Measurements from ENCODE around the gene PURB.
"Not testable (repeated sequence)": the region's sequence is repeated elsewhere in the genome, so short reads cannot be mapped to it uniquely, and the experiment has no call there.

The PURB gene

GRCh38 chr7:44885394-44886317 is at the start of gene PURB:
TSS of gene PURB (minus strand) at chr7:44885530. CDS start at chr7:44885348, 182 bp downstream.
- Histone ChIP-seq H3K9ac (ENCODE audit: insufficient read length) (peak within 1 kb of the TSS; percentile 100), H3K27ac (peak within 1 kb of the TSS; percentile 99), H3K9me3 (ENCODE audit: low read depth, low read length) (no peaks in the 10 kb centered on the region), H3K4me3 (peak within 1 kb of the TSS; percentile 100), H3K36me3 (ENCODE audit: insufficient read depth, low read length) (peaks cover 36% of the 10 kb centered on the region)
- DNase-seq (ENCODE audit: low read depth, low spot score), result peak; percentile 22
- TF ChIP-seq EZH2 (IDR thresholded peaks at IDR 0.05) (no peak), FOXP2 (optimal IDR thresholded peaks at IDR 0.05; ENCODE audit: control extremely low read depth, extremely low read length, insufficient read depth) (peak; percentile 37), POLR2AphosphoS5 (IDR thresholded peaks at IDR 0.05; ENCODE audit: borderline replicate concordance, low read depth, low read length) (peak; percentile 85)

GRCh38 chr7:44935016-44935415 is 49.7 kb upstream of the PURB start:
- DNase-seq (ENCODE audit: low read depth, low spot score), result no peak
- H3K27ac ChIP-seq, result no peak overlapping the region
- TF ChIP-seq POLR2AphosphoS5 (IDR thresholded peaks at IDR 0.05; ENCODE audit: borderline replicate concordance, low read depth, low read length) (no peak), EZH2 (IDR thresholded peaks at IDR 0.05) (no peak), FOXP2 (optimal IDR thresholded peaks at IDR 0.05; ENCODE audit: control extremely low read depth, extremely low read length, insufficient read depth) (no peak)
- no peak overlapping the region for H3K9ac ChIP-seq (ENCODE audit: insufficient read length)
- H3K36me3 ChIP-seq (ENCODE audit: insufficient read depth, low read length), result no peaks in the 10 kb centered on the region
- no peak overlapping the region for H3K4me3 ChIP-seq
- no peaks in the 10 kb centered on the region for H3K9me3 ChIP-seq (ENCODE audit: low read depth, low read length)

GRCh38 chr7:44934510-44934909 is 49.2 kb upstream of the PURB start:
- not testable (repeated sequence) for DNase-seq (ENCODE audit: low read depth, low spot score); H3K9me3 ChIP-seq (ENCODE audit: low read depth, low read length); H3K36me3 ChIP-seq (ENCODE audit: insufficient read depth, low read length); H3K27ac ChIP-seq; H3K4me3 ChIP-seq; H3K9ac ChIP-seq (ENCODE audit: insufficient read length)

GRCh38 chr7:44930921-44931320 is 45.6 kb upstream of the PURB start:
- Histone ChIP-seq H3K36me3 (ENCODE audit: insufficient read depth, low read length) (no peaks in the 10 kb centered on the region), H3K4me3 (no peak overlapping the region), H3K9ac (ENCODE audit: insufficient read length) (no peak overlapping the region), H3K27ac (no peak overlapping the region), H3K9me3 (ENCODE audit: low read depth, low read length) (no peaks in the 10 kb centered on the region)
- no peak for DNase-seq (ENCODE audit: low read depth, low spot score)
- TF ChIP-seq FOXP2 (optimal IDR thresholded peaks at IDR 0.05; ENCODE audit: control extremely low read depth, extremely low read length, insufficient read depth) (no peak), EZH2 (IDR thresholded peaks at IDR 0.05) (no peak), POLR2AphosphoS5 (IDR thresholded peaks at IDR 0.05; ENCODE audit: borderline replicate concordance, low read depth, low read length) (no peak)

GRCh38 chr7:44922351-44922694 is 37.0 kb upstream of the PURB start:
- Histone ChIP-seq H3K9me3 (ENCODE audit: low read depth, low read length) (no peaks in the 10 kb centered on the region), H3K27ac (no peak overlapping the region), H3K36me3 (ENCODE audit: insufficient read depth, low read length) (no peaks in the 10 kb centered on the region), H3K4me3 (no peak overlapping the region), H3K9ac (ENCODE audit: insufficient read length) (no peak overlapping the region)
- no peak for TF ChIP-seq POLR2AphosphoS5 (IDR thresholded peaks at IDR 0.05; ENCODE audit: borderline replicate concordance, low read depth, low read length)
- no peak for TF ChIP-seq FOXP2 (optimal IDR thresholded peaks at IDR 0.05; ENCODE audit: control extremely low read depth, extremely low read length, insufficient read depth)
- TF ChIP-seq EZH2 (IDR thresholded peaks at IDR 0.05), result no peak
- DNase-seq (ENCODE audit: low read depth, low spot score), result no peak

DNA sequence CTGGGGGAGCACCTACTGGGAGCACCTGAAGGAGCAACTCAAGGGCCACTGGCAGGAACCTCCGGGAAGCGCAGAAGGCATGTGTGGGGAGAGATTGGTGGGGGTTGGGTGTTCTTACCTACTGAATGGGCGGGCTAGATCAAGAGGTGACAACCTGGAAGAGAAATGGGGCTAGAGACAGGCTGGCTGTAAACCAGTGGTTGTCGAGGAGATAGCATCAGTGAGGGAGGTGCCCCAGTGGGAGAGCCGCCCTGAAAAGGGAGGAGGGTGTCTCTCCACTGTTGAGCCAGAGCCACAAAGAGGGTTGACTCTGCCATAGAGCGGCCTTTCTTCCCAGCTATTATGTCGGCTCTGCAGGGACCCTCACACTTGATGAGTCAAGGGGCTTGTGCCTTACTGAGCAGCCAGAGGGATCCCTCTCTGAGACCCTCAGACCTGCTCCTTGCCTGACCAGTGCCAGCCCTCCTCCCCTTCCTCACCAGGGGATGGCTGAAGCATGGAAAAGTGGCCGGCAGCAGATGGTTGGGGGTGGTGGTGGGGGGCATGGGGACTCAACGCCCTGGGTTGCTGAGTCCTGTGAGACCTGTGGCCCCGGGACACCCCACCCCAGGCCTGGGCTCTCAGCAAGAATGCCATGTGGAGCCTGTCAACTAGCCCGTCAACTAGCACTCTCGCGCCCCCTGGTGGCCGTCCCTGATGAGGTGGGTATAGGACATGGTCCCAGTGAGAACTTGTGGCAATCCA is 36.4 kb upstream of the PURB start:
- Histone ChIP-seq H3K4me3 (no peak overlapping the region), H3K36me3 (ENCODE audit: insufficient read depth, low read length) (no peaks in the 10 kb centered on the region), H3K27ac (no peak overlapping the region), H3K9ac (ENCODE audit: insufficient read length) (no peak overlapping the region), H3K9me3 (ENCODE audit: low read depth, low read length) (no peaks in the 10 kb centered on the region)
- no peak for TF ChIP-seq EZH2 (IDR thresholded peaks at IDR 0.05)
- TF ChIP-seq FOXP2 (optimal IDR thresholded peaks at IDR 0.05; ENCODE audit: control extremely low read depth, extremely low read length, insufficient read depth), result no peak
- TF ChIP-seq POLR2AphosphoS5 (IDR thresholded peaks at IDR 0.05; ENCODE audit: borderline replicate concordance, low read depth, low read length), result no peak
- DNase-seq (ENCODE audit: low read depth, low spot score), result no peak

- Histone ChIP-seq H3K36me3 (ENCODE audit: insufficient read depth, low read length) (no peaks in the 10 kb centered on the region), H3K9ac (ENCODE audit: insufficient read length) (no peak overlapping the region), H3K4me3 (no peak overlapping the region), H3K27ac (no peak overlapping the region), H3K9me3 (ENCODE audit: low read depth, low read length) (no peaks in the 10 kb centered on the region)
- TF ChIP-seq FOXP2 (optimal IDR thresholded peaks at IDR 0.05; ENCODE audit: control extremely low read depth, extremely low read length, insufficient read depth), result no peak
- no peak for TF ChIP-seq POLR2AphosphoS5 (IDR thresholded peaks at IDR 0.05; ENCODE audit: borderline replicate concordance, low read depth, low read length)
- no peak for TF ChIP-seq EZH2 (IDR thresholded peaks at IDR 0.05)
- no peak for DNase-seq (ENCODE audit: low read depth, low spot score)
Observed at GRCh38 chr7:44920119-44920518, 34.8 kb upstream of the PURB start.

DNA sequence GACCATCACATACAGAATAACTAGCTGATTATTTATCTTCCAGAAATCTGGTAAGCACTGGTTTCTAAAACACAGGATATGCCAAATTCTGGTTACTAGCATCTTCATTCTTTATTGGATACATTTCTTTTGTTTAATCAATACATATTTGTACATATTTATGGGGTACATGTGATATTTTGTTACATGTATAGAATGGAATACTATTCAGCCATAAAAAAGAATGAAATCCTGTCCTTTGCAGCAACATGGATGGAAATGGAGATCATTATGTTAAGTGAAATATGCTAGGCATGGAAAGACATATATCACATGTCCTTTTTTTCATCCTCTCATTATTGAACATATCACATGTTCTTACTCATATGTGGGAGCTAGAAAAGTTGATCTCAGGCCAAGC is 32.7 kb upstream of the PURB start:
- Histone ChIP-seq H3K27ac (no peak overlapping the region), H3K9ac (ENCODE audit: insufficient read length) (no peak overlapping the region), H3K9me3 (ENCODE audit: low read depth, low read length) (no peaks in the 10 kb centered on the region), H3K4me3 (no peak overlapping the region), H3K36me3 (ENCODE audit: insufficient read depth, low read length) (no peaks in the 10 kb centered on the region)
- TF ChIP-seq FOXP2 (optimal IDR thresholded peaks at IDR 0.05; ENCODE audit: control extremely low read depth, extremely low read length, insufficient read depth) (no peak), POLR2AphosphoS5 (IDR thresholded peaks at IDR 0.05; ENCODE audit: borderline replicate concordance, low read depth, low read length) (no peak), EZH2 (IDR thresholded peaks at IDR 0.05) (no peak)
- no peak for DNase-seq (ENCODE audit: low read depth, low spot score)

Measured in SK-N-MC (cell line).